SIG-M5 (cell line): Measurements from ENCODE around the gene NFIA.
A peak's percentile ranks its signal among the peaks of the same experiment; 100 is the strongest.
"Not testable (repeated sequence)": the region's sequence is repeated elsewhere in the genome, so short reads cannot be mapped to it uniquely, and the experiment has no call there.

ENCODE experiments used
- DNase-seq: peaks from one replicate; lab custom pipeline; 2025; lab: John Stamatoyannopoulos, UW

The NFIA gene

GRCh38 chr1:61058483-61059245 is 23.7 kb upstream of the NFIA start:
- no peak for DNase-seq

- not testable (repeated sequence) for DNase-seq
These were observed 20.8 kb upstream of the NFIA start for GRCh38 chr1:61061601-61062000.

- no peak for DNase-seq
These were observed 17.7 kb upstream of the NFIA start for GRCh38 chr1:61064673-61065072.

- no peak for DNase-seq
These were observed 14.8 kb upstream of the NFIA start for GRCh38 chr1:61067446-61068019.

- no peak for DNase-seq
These were observed 12.3 kb upstream of the NFIA start for GRCh38 chr1:61070054-61070453.

GRCh38 chr1:61071205-61072130 is 10.9 kb upstream of the NFIA start:
- DNase-seq: no peak

GRCh38 chr1:61073871-61074270 is 8.5 kb upstream of the NFIA start:
- DNase-seq: no peak

GRCh38 chr1:61075833-61076232 is 6.5 kb upstream of the NFIA start:
- not testable (repeated sequence) for DNase-seq

- DNase-seq: no peak
These were observed 5.4 kb upstream of the NFIA start for GRCh38 chr1:61076728-61077675.

- DNase-seq: peak; percentile 95
These were observed 4.5 kb upstream of the NFIA start for GRCh38 chr1:61077676-61078541.

GRCh38 chr1:61078618-61079295 is 3.6 kb upstream of the NFIA start:
- DNase-seq: no peak

GRCh38 chr1:61079296-61079897 is 3.0 kb upstream of the NFIA start:
- DNase-seq: no peak

- no peak for DNase-seq
These were observed 2.4 kb upstream of the NFIA start for GRCh38 chr1:61079898-61080336.

GRCh38 chr1:61080413-61081143 is 1.8 kb upstream of the NFIA start:
- no peak for DNase-seq

GRCh38 chr1:61081144-61081685 is 1.1 kb upstream of the NFIA start:
- no peak for DNase-seq

- DNase-seq: no peak
These were observed 563 bp upstream of the NFIA start for GRCh38 chr1:61081686-61082310.

- no peak for DNase-seq
These were observed 849 bp downstream of the NFIA start for GRCh38 chr1:61083013-61083806.
